Kidney epithelial cell (primary cell): Measurements from ENCODE around the gene RLN3. TPM values are rescaled to one million over a fixed set of nuclear protein-coding genes. Genes with fewer than 3 reads are reported as not detected.
A peak's percentile ranks its signal among the peaks of the same experiment; 100 is the strongest.
"Not testable (repeated sequence)": the region's sequence is repeated elsewhere in the genome, so short reads cannot be mapped to it uniquely, and the experiment has no call there.

Experiments used
- DNase-seq: peaks from one replicate; pipeline ENCODE4 v3.0.0-alpha.2; 2010; ENCODE audit warnings: low read depth
- H3K27me3 ChIP-seq: 2 replicates; pipeline ENCODE4 v1.6.0; 2011; ENCODE audit warnings: low read length; ENCODE audit not compliant: control insufficient read depth, insufficient read depth
- H3K36me3 ChIP-seq: 2 replicates; pipeline ENCODE4 v1.5.1; 2011; ENCODE audit warnings: low read length; ENCODE audit not compliant: control insufficient read depth, insufficient read depth
- H3K4me3 ChIP-seq: 2 replicates; pipeline ENCODE4 v1.5.1; 2011; ENCODE audit warnings: low read depth, mild to moderate bottlenecking, control low read depth, low read length
- CTCF ChIP-seq: IDR thresholded peaks from 2 replicates; pipeline ENCODE4 v1.5.1; 2011; ENCODE audit warnings: mild to moderate bottlenecking, moderate library complexity, low read length, control low read depth, inconsistent platforms; ENCODE audit not compliant: insufficient read depth, poor library complexity, severe bottlenecking
- total RNA-seq: library from RNA; depleted of rRNA; stranded (reverse); fragments of >200 nt; gene quantifications from 2 replicates; pipeline ENCODE4 v1.2.3, GENCODE V29; 2015

RLN3 gene
- total RNA-seq, 1 donor from 2014 or later, result not detected

GRCh38 chr19:14006766-14007562, 21.0 kb upstream of the RLN3 start:
- Histone ChIP-seq H3K4me3 (peak overlapping the region; percentile 85), H3K27me3 (no peaks in the 10 kb centered on the region), H3K36me3 (no peaks in the 10 kb centered on the region)
- no peak for TF ChIP-seq CTCF
- DNase-seq, result no peak

DNA sequence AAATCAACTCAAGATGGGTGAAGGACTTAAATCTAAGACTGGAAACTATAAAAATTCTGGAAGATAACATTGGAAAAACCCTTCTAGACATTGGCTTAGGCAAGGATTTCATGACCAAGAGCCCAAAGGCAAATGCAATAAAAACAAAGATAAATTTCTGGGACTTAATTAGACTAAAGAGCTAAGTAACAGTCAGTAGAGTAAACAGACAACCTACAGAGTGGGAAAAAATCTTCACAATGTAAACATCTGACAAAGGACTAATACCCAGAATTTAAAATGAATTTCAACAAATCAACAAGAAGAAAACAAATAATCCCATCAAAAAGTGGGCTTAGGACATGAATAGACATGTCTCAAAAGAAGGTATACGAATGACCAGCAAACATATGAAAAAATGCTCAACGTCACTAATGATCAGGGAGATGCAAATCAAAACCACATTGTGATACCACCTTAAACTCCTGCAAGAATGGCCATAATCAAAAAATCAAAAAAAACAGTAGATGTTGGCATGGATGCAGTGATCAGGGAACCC, 15.5 kb upstream of the RLN3 start:
- no peaks in the 10 kb centered on the region for H3K27me3 ChIP-seq
- TF ChIP-seq CTCF, result no peak
- no peak for DNase-seq
- H3K36me3 ChIP-seq, result no peaks in the 10 kb centered on the region
- no peak overlapping the region for H3K4me3 ChIP-seq

DNA sequence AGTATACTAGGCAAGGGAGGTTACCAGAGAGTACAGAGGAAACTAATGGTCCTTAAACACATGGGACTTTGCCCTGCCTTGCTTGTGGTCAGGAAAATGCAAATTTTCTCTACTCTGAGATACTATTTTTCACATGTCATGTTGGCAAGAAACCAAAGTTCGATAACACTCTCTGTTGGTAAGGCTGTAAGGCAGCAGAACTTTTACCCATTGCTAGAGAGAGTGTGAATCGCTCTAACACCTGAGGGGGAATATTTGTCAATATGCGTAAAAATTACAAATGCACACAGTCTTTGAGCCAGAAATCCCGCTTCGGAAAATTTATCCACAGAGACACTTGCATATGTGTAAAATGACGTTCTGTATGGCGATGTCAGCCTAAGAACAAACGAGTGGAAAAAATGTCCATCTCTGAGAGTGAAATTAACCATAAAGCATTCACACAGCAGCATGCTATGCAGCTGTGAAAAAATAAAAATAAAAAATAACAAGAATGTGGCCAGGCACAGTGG, 12.4 kb upstream of the RLN3 start:
- H3K4me3 ChIP-seq, result no peak overlapping the region
- DNase-seq, result no peak
- no peaks in the 10 kb centered on the region for H3K36me3 ChIP-seq
- no peaks in the 10 kb centered on the region for H3K27me3 ChIP-seq
- TF ChIP-seq CTCF, result no peak

- Histone ChIP-seq H3K36me3 (no peaks in the 10 kb centered on the region), H3K27me3 (no peaks in the 10 kb centered on the region), H3K4me3 (no peak overlapping the region)
- no peak for TF ChIP-seq CTCF
- no peak for DNase-seq
These were observed 8.8 kb upstream of the RLN3 start for GRCh38 chr19:14019100-14019499.

DNA sequence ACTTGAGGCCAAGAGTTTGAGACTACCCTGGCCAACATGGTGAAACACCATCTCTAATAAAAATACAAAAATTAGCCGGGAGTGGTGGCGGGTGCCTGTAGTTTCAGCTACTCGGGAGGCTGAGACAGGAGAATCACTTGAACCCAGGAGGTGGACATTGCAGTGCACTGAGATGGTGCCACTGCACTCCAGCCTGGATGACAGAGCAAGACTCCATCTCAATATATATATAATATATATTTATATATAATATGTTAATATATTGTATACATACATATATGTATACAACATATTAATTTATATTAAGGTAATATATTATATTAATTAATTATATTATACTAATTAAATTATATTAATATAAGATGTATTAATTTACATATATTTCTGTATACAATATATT, 8.2 kb upstream of the RLN3 start:
- H3K27me3 ChIP-seq, DNase-seq, H3K4me3 ChIP-seq, H3K36me3 ChIP-seq: not testable (repeated sequence)

DNA sequence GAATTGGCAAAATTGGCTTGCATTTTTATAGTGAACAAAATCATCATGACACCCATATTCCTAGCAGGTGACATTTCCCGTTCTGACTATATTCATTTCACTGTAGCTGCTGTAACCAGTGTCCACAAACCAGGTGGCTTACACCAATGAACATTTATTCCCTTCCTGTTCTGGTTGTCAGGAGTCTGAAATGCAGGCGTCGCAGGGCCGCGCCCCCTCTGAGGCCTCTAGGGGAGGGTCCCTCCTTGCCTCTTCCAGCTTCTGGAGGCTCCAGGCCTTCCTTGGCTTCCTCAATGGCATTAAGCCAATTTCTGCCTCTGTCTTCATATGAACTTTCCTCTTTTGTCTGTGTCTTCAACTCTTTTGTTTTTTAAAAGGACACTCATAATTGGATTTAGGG, 6.5 kb upstream of the RLN3 start:
- DNase-seq, result no peak
- H3K27me3 ChIP-seq, result no peaks in the 10 kb centered on the region
- no peaks in the 10 kb centered on the region for H3K36me3 ChIP-seq
- no peak overlapping the region for H3K4me3 ChIP-seq
- no peak for TF ChIP-seq CTCF
